ENCODE measurements around the gene WWP2.
"Not testable (repeated sequence)": the region's sequence is repeated elsewhere in the genome, so short reads cannot be mapped to it uniquely, and the experiment has no call there.

Gene WWP2

DNA sequence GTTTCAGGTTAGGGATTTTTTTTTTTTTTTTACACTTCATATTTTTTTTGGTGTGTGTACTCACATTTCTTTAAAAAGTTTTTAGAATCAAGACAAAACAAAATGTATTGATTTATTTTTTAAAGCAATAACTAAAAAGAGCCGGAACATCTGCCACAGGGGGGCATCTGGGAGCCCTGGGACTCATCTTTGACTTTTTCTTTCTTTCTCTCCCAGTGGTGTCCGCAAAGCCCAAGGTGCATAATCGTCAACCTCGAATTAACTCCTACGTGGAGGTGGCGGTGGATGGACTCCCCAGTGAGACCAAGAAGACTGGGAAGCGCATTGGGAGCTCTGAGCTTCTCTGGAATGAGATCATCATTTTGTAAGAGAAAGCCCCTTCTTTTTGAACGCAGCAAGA, 36.3 kb downstream of the WWP2 start:
- DNase-seq, result no peak

DNA sequence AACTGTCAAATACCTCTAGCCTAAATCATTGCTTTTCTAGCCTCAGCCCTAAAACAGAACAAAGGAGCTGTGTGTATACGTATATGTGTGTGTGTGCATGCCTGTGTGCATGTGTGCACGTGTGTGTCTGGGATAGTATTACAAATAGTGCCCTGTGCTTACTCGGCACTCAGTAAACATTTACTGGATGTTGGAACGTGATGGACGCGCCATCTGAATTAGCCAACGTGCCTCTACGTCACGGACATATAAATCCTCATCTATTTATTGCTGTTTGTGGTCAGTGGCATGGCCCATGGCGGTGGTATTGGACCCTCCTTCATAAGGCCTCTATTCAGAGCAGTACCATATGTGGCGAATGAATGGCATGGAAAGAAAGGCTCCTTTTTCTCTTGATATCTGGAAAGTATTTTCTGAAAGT, 37.5 kb downstream of the WWP2 start:
- DNase-seq, result no peak

DNA sequence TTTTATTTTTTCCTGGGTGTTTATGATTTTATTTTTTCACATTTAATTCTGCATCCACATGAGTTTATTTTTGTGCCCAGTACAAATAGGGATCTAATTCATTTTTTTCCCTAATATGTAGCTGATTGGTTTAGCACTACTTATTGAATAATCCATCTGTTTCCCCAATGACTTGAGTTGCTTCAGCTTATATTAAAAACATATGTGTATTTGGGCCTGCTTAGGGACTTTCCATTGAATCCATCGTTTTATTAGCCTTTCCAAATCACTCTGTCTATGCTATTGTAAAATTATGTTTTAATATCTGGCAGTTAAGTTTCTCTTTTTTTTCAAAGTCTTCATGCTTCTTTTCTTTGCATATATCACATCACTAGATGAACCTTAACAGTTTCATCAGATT, 42.2 kb downstream of the WWP2 start:
- DNase-seq, result no peak

DNA sequence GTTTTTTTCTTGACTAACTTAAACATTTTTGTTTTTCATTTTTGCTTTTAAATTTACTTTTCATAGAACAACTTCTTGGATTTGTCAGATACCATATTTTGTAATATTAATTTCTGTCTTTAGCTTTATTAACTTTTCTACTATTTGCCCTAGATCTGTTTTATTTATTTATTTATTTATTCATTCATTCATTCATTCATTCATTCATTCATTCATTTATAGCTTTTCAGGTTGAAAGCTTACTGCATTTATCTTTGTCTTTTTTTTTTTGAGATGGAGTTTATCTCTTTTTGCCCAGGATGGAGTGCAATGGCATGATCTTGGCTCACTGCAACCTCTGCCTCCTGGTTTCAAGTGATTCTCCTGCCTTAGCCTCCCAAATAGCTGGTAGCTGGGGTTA, 44.6 kb downstream of the WWP2 start:
- DNase-seq, result not testable (repeated sequence)

DNA sequence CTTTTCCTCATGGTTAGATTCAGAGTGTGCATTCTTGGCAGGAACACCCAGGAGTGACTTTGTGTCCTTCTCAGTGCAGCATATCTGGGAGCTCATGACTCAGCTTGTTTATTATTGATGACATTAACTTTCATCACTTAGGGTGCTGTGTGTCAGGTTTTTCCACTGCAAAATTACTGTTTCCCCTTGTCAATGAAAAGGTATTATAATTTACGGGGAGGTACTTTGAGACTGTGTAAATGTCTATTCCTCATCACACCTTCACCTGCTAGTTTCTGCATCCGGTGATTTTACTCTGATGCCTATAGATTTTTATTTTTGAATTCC, 50.5 kb downstream of the WWP2 start:
- no peak for DNase-seq

DNA sequence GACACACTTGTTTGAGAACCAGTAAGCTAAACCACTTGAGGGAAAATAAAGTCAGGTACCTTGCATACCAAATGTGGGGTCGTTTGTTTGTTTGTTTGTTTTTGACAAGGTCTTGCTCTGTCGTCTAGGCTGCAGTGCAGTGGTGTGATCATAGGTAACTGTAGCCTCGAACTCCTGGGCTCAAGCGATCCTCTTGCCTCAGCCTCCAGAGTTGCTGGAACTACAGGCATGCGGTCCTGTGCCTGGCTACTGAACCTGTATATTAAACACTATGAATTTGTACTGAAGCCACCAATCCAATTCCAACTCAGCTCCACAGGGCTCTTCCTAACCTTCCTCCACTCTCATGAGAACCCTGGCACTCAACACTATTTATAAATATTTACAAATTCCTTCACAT, 51.9 kb downstream of the WWP2 start:
- no peak for DNase-seq

DNA sequence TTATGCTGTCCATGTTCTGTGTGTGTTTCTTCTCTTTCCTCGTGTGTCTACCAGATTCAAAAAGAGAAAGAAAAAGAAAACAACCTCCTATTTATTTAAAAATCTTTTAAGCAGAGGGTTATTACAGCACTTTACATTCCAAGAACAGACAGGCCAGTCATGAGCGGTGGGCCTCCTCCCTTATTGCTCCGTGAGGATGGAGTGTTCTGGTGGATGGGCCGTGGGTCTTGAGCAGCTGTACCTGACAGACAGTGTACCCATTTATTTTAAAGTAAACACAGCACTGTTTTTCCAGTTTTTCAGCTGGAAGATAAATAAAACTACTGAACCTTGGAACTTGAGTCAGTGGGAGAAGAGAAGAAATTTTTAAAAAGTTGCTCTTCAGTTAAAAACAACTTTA, 52.4 kb downstream of the WWP2 start:
- no peak for DNase-seq

DNA sequence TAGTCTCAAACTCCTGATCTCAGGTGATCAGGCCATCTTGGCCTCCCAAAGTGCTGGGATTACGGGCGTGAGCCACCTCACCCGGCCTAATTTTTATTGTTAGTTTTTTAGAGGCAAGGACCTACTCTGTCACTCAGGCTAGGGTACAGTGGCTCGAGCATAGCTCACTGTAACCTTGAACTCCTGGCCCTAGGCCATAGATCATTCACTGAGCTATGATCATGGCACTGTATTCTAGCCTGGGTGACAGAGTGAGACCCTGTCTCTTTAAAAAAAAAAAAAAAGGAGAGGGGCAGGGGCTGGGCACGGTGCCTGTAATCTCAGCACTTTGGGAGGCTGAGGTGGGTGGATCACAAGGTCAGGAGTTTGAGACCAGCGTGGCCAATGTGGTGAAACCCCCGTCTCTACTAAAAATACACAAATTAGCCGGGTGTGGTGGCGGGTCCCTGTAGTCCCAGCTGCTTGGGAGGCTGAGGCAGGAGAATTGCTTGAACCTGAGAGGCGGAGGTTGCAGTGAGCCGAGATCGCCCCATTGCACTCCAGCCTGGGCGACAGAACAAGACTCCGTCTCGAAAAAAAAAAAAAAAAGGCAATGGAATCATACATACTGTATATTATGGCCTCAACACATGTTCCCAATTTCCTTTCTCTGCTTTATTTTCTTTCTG, 53.2 kb downstream of the WWP2 start:
- DNase-seq, result not testable (repeated sequence)

DNA sequence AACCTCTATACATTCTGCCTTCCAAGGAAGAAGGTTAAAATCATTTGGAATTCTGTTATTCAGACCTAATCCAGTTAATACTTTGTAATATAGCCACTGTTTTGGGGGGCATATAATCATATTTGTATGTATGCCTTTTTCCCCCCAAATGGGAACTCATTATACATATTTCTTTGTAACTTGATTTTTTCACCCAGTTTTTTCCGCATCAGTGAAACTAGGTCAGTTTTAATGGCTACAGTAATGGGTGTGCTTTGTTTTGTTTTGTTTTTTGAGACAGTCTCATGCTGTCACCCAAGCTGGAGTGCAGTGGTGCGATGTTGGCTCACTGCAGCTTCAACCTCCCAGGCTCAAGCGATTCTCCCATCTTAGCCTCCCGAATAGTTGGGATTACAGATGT, 54.9 kb downstream of the WWP2 start:
- DNase-seq, result no peak

DNA sequence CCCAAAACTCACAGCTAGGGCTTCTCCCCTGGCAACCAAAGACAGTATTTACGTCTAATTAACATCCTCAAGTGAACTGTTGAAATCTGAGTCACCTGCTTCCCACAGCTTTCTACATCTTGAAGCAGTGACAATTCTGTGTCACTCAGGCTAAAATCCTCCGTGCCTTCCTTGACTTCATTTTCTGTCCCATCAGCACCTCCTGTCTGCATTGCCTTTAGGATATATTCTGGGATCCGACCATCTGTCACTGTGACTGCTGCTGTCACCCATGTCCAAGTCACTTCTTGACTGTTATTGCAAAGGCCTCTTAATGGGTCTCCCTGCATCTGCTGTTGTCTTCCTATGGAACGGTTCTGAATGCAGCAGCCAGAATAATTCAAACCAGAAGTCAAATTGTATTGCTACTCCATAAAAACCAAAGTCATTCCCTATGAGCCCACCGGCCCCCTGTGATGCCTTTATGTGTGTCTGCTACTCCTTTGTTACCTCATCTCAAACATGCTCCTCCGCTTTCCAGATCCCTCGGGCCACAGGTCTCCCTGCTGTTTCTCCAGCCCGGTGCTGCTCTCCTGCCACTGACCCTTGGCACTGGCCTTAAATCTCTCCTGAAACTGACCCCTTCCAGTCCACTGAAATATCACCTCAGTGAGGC, 56.9 kb downstream of the WWP2 start:
- no peak for DNase-seq

DNA sequence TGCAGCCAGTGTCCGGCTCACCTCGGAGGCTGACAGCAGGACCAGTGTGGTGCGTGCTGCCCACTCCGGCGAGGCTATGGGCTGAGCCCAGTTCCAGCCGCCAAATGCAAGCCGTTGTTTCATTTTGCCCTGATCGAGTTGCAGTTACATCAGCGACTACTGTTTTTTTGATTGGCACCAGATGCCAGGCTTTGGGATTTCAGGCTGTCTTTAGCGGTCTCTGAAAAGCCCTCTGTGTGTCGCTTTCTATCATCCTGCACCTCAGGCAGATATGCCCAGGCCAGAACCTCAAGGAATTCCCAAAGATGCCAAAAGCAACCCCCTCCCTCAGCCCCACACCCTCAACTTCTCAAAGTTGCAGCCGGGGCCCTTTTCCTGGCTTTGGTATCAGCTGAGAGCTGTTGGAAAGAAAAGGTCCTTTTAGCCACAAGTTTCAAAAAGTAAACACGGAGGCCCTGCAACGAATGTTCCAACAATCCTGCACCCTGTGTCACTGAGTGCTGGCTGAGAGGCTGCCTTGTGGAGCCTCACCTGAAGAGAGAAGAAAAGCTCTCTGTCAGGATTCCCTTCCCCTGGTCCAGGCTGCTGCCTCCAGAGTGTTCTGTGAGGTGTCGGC, 58.9 kb downstream of the WWP2 start:
- no peak for DNase-seq

DNA sequence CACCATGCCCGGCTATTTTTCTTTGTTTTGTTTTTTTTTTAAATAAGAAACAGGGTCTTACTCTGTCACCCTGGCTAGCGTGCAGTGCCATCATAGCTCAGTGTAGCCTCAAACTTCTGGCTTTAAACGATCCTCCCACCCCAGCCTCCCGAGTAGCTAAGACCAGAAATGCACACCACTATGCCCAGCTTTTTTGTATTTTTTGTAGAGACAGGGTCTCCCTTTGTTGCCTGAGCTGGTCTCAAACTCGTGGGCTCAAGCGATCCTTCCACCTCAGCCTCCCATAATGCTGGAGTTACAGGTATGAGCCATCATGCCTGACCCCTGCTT, 59.7 kb downstream of the WWP2 start:
- no peak for DNase-seq

DNA sequence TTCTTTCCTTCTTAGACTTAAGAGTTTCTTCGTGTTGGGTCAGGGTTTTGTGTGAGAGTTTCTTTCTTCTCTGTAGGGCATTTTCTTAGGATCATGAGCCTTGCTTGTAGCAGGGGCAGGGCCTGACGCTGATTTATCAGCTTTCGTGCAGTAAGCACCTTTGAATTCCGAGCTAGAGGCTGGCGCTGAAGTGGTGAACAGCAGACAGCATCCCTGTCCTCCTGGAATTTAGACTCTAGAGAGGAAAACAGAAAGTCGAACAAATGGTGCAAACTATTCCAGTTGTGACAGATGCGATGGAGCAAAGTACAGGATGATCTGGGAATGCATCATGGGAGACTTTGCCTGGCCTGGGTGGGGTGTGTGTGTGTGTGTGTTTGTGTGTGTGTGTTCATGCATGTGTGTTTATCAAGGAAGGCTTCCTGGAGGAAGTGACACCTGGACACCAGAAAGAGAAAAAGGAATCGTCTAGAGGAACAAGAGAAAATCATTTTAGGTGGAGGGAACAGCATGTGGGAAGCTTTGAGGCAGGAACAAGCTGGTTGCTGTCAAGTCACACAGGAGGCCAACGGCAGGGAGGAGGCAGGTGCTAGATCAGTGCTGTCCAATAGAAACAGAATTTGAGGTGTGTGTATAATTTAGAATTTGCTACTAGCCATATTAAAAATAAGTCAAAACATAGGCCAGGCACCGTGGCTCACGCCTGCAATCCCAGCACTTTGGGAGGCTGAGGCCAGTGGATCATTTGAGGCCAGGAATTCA, 60.2 kb downstream of the WWP2 start:
- no peak for DNase-seq

DNA sequence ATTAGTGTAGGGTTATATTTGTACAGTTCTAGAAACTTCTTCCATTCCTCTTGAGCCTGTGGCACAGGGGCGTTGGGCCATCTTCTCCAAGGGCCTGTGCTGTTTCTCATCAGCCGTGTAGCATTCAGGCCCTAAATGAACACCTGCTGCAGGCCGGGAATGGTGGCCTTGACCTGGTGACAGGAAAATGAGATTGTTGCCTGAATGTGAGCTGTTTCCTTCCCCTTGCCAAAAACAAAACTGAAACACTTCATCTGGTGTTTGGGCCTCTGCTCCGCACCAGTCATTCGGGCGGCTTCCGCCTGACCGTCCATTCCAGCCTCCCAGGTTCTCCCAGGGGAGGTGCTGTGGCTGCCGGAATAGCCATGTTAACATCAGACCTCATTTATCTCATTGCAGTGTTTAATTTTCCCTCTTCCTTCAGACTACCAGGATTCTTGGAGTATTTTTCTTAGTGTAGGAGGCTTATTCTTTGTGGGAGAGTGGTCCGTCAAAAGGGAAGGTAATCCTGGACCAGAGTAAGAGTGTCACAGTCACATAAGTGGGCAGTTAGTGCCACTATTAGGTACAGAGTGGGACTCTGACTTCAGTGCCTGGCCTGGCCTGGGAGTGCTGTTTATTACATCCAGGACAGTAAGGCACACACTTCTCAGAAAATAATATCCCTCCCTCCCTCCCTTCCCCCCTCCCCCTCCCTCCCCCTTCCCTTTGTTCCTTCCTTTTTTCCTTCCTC, 61.9 kb downstream of the WWP2 start:
- no peak for DNase-seq

DNA sequence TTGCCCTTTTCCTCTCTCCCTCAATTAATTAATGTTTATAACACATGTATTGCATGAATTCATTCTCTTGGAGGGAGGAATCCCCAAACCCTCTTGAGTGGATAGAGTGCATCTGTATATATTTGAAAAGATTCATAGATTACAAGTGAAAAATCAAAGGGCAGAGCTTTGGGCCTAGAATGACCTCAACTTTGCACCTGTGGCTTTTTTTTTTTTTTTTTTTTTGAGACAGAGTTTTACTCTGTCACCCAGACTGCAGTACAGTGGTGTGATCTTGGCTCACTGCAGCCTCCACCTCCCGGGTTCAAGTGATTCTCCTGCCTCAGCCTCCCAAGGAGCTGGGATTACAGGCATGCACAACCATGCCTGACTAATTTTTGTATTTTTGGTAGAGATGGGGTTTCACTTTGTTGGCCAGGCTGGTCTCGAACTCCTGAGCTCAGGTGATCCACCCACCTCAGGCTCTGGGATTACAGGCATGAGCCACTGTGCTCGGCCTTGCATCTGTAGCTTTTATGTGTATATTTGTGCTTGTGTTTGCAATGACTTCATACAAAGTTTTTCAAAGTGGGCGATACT, 62.5 kb downstream of the WWP2 start:
- DNase-seq, result not testable (repeated sequence)

DNA sequence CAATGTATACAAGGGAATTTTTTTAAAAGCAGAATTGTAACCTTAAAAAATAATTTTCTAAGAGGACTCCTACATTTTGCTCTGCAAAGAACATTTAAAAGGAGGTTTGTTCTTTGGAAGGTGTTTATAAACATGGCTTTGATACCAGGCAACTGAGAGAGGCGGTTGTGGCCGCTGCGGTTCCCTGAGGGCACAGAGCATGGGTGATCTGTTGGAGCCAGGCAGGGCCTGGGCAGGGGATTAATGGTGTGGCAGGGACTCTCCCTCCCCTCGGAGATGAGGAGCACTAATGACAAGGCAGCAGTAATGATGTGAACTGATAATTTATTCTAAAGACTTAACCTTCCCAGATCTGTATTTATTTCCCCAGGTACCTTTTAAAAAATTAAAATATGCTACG, 65.4 kb downstream of the WWP2 start:
- no peak for DNase-seq

DNA sequence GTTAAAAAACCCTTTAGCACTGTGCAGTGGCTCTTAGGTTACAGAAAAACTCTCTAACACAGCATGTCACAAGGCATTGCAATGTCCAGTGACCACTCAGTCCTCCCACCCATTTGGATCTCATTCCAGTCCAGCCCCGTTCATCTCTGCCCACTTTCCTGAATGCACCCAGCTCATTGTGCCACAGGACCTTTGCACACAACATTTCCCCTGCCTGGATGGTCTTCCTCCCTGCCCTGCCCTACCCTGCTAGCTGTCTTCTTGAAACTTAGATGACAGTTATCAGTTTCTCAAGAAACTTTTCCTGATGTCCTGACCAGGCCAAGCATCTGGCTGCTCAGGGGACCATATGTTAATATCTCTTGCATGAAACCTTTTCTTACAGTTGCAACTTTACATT, 67.2 kb downstream of the WWP2 start:
- no peak for DNase-seq

DNA sequence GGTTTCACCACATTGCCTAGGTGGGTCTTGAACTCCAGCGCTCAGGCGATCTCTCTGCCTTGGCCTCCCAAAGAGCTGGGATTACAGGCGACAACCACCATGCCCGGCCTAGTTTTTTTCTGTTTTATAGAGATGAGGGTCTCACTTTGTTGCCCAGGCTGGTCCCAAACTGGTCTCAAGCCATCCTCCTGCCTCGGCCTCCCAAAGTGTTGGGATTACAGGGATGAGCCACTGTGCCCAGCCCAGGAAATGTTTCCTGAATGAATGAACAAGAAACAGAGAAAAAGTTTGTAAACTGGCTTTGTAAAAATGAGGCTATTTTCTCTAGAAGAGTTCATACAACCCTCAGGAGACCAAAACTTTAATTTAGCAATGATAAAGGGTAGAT, 68.0 kb downstream of the WWP2 start:
- DNase-seq, result no peak

DNA sequence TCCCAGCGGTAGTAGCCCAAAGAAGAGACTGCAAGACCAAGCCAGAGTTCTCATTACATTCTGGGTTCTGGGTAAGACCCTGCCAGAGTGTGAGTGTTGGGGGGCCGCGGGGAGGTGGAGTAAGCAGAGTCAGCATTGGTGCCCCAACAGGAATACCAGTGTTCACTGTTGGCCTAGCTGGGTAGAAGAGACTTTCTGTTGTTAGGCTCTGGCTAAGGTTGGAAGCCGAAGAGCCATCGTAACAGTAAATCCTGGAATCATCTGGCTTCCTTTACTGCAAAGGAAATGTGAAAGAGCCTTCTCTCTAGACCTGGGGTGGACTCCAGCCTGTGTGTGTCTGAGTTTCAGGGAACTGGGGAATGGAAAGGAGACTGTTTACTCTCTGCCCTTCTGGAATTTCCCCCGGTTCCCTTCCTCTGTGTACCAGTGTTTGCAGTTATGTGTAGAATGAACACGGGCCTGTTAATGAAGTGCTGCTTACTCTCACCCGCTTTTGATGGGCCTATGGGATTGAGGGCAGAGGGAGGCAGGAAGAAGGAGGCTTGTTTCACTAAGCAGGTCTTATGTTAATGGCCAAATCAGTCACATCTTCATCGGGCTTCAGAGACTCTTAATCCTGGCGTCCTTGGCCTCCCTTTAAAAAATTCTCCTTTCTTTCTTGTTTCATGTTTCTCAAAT, 68.5 kb downstream of the WWP2 start:
- DNase-seq, result no peak

DNA sequence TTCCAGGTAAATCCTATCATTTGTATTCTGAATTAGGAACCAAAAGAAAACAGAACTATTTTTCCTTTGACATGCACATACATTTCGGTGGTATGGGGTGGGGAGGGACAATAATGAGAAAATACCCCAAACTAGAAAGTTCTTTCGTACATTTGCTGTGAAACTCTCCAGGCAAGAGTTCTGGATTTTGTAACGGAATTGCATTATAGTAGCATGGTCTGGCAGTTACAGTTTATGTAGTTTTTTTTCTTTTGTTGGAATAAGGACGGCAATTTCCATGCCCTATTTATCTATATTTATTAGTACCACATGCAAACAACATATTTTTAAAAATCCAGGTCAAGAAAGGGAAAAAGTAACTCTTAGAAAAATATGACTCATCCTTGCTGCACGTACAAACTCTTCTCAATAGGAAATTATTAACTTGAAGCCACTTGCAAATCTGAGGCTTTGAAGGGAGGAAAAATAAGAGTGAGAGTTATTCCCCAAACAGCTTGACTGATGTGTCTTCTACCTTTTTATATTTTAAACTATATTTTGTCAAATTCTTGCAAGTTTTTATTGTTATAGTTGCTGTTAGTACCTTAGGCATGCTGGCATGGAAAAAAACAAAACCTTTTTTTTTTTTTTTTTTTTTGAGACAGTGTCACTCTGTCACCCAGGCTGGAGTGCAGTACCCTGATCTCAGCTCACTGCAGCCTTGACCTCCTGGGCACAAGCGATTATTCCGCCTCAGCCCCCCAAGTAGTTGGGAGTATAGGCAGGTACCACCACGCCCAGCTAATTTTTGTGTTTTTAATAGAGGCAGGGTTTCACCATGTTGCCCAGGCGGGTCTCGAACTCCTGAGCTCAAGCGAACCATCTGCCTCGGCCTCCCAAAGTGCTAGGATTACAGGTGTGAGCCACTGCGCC, 69.3 kb downstream of the WWP2 start:
- no peak for DNase-seq
